Endometrium (tissue), 2 donors: ENCODE data around the gene SMIM28.

ENCODE experiments used
- FAIRE-seq: peaks from 2 replicates; lab custom pipeline; 2012; peaks lifted over from hg19 to GRCh38; lab: Jason Lieb, UNC
- donor health status: control.
- donor health status: control.

SMIM28 gene

GRCh38 chr6:138374230-138374629 is 3.5 kb upstream of the SMIM28 start:
- FAIRE-seq, result no peak

- no peak for FAIRE-seq
These were observed 2.9 kb upstream of the SMIM28 start for GRCh38 chr6:138374815-138375214.

GRCh38 chr6:138377042-138377441 is 663 bp upstream of the SMIM28 start:
- FAIRE-seq, result no peak

GRCh38 chr6:138378463-138378862 is 758 bp downstream of the SMIM28 start:
- no peak for FAIRE-seq

- no peak for FAIRE-seq
These were observed 5.0 kb downstream of the SMIM28 start for GRCh38 chr6:138382498-138383265.

- no peak for FAIRE-seq
These were observed 6.1 kb downstream of the SMIM28 start for GRCh38 chr6:138383776-138384175.

GRCh38 chr6:138386897-138387296 is 9.2 kb downstream of the SMIM28 start:
- FAIRE-seq, result no peak

GRCh38 chr6:138387577-138388368 is 10.1 kb downstream of the SMIM28 start:
- no peak for FAIRE-seq

- FAIRE-seq, result no peak
These were observed 11.8 kb downstream of the SMIM28 start for GRCh38 chr6:138389551-138389950.

GRCh38 chr6:138393871-138394783 is 16.4 kb downstream of the SMIM28 start:
- no peak for FAIRE-seq

- no peak for FAIRE-seq
These were observed 19.0 kb downstream of the SMIM28 start for GRCh38 chr6:138396709-138397108.

GRCh38 chr6:138397128-138398122 is 19.7 kb downstream of the SMIM28 start:
- no peak for FAIRE-seq

- no peak for FAIRE-seq
These were observed 22.6 kb downstream of the SMIM28 start for GRCh38 chr6:138400326-138400725.

GRCh38 chr6:138401960-138402837 is 24.5 kb downstream of the SMIM28 start:
- FAIRE-seq, result no peak

- FAIRE-seq, result no peak
These were observed 25.1 kb downstream of the SMIM28 start for GRCh38 chr6:138402838-138403187.

GRCh38 chr6:138403324-138403800 is 25.7 kb downstream of the SMIM28 start:
- no peak for FAIRE-seq

- no peak for FAIRE-seq
These were observed 26.3 kb downstream of the SMIM28 start, which contains the start of gene HEBP2 for GRCh38 chr6:138403801-138404665. HEBP2 (plus strand) TSS chr6:138404223; CDS start chr6:138404496, 273 bp downstream.

- no peak for FAIRE-seq
These were observed 27.1 kb downstream of the SMIM28 start for GRCh38 chr6:138404666-138405337.
